HUES64 (cell line): ENCODE results near the gene SPAAR.

Experiments
- H3K27ac ChIP-seq: 2 replicates; pipeline ENCODE4 v1.7.0; 2013; ENCODE audit warnings: low read depth, low read length, inconsistent platforms
- H3K27me3 ChIP-seq: 2 replicates; pipeline ENCODE4 v1.6.1; 2013; ENCODE audit warnings: mild to moderate bottlenecking, low read length; ENCODE audit not compliant: insufficient read depth
- H3K36me3 ChIP-seq: 2 replicates; pipeline ENCODE4 v1.6.1; 2013; ENCODE audit warnings: mild to moderate bottlenecking, low read length; ENCODE audit not compliant: insufficient read depth
- H3K4me1 ChIP-seq: 2 replicates; pipeline ENCODE4 v1.6.1; 2013; ENCODE audit warnings: mild to moderate bottlenecking, low read length, moderate library complexity; ENCODE audit not compliant: insufficient read depth
- H3K4me3 ChIP-seq: 2 replicates; pipeline ENCODE4 v1.5.1; 2013; ENCODE audit warnings: mild to moderate bottlenecking, low read length, moderate library complexity
- H3K9ac ChIP-seq: 2 replicates; pipeline ENCODE4 v1.6.1; 2013; ENCODE audit warnings: mild to moderate bottlenecking, low read depth, low read length
- H3K9me3 ChIP-seq: 2 replicates; pipeline ENCODE4 v1.6.1; 2013; ENCODE audit warnings: low read depth, low read length; ENCODE audit not compliant: insufficient read depth
- WGBS: fragments of 150-250, 120-280 bp; methylation state at CpG from one replicate; pipeline ENCODE4 v1.1.7; 2013; ENCODE audit warnings: missing lambda C conversion rate; 5-methylcytosine and 5-hydroxymethylcytosine counted together

SPAAR gene

DNA sequence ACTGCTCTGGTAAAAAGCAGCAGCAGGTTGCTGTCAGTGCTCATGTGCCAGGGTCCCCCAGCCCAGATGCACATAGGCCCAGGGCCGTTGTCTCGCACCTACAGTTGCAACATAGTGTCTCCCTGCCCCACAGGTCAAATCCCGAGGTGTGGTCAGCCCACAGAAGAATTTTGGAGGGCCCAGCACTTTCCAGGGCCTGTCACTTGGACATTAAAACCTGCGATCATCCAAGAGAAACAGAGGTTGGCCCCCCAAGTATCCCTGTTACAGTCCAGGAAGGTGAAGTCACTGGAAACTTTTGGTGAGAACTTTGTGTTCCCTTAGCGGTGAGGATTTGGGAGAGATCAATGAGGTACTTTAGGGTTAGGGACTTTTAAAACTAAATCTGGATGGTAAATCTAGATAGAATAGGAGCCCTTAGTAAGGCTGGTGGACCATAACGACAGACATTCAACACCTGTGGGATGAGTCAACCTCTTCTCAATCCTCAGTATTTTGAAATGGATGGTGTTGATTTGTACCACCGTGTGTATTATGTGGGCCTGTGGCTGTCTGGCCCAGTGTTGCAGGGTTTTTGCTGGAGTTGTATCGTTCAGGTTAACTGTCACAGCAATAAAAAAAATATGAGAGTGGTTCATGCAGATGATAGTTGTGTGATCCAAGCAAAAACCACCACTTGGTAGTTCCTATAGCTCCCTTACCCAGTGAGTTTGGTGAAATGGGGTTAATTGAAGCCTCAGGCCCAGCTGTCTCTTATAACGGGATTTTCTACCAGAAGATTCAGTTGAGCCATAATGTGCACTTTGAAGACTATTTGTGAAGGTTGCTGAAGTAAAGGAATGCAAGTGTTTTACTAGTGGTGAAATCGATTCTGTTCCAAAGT is 29.4 kb downstream of the SPAAR start:
- Histone ChIP-seq H3K36me3 (no peaks in the 10 kb centered on the region), H3K9ac (no peak overlapping the region), H3K27ac (no peak overlapping the region), H3K4me3 (no peak overlapping the region), H3K27me3 (peaks cover 44% of the 10 kb centered on the region), H3K9me3 (no peaks in the 10 kb centered on the region), H3K4me1 (no peaks in the 10 kb centered on the region)
- WGBS: 93% methylated on average over 10 of the region's 10 CpGs

DNA sequence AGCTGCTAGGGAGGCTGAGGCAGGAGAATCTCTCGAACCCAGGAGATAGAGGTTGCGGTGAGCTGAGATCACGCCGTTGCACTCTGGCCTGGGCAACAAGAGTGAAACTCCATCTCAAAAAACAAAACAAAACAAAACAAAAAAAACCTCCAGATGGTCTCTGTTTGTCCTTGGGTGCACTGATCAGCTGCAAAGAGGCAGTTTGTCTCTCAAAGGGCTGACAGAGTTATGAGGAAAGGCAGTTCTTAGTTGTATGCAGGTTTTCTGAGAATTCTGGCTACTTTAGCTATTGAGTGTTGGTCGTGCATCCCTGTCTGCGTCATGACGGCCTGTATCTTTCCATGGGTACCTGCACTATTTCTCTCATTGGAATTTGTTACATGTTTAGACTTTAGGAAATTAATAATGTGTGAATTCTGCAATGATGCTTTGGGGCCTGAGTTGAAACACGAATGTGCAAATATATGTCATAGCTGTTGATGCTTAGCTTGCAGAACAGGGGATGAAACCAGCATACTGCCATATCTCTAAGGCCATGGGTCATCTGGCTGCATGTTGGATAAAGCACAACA is 30.5 kb downstream of the SPAAR start:
- WGBS: 86% methylated on average over 8 of the region's 8 CpGs
- H3K36me3 ChIP-seq: no peaks in the 10 kb centered on the region
- H3K4me3 ChIP-seq: no peak overlapping the region
- H3K27me3 ChIP-seq: peaks cover 55% of the 10 kb centered on the region
- no peaks in the 10 kb centered on the region for H3K9me3 ChIP-seq
- no peak overlapping the region for H3K27ac ChIP-seq
- H3K9ac ChIP-seq: no peak overlapping the region
- H3K4me1 ChIP-seq: no peaks in the 10 kb centered on the region

DNA sequence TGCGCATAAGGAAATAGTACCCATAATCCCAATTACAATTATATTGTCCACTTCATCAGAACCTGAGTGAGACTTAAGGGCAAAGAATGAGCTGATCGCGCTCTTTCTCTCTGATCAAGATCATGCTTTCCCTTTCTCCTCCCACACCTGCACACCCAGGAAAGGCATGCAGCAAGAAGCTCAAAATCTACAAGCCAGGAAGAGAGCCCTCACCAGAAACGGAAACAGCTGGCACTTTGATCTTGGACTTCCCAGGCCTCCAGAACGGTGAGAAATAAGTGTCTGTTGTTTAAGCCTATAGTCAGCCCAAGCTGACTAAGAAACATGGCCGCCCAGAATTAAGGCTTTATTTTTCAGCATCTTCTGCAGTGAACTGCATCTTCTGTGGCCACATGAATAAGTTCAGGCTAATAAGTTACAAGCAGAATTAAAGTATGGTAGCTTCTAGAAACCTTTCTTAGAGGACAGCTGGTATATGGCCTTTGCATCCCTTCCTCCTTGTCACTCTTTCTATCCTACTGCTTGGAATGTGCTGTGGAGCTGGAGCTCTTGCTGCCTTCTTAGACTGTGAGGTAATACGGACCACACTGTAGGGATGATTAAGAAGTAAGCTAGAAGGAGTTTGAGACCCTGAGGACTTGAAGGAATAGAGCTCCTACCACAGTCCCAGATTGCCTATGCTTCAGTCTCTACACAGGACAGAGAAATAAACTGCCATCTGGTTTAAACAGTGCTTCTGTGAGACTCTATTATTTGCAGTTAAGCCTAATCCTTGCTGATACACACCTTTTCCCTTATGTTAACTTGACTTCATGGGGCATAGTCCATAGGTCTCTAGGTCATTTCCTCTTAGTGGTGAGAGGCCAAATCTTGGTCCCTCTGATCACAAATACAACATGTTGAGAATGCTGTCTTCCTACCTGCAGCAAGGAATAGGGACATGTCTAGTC is 31.4 kb downstream of the SPAAR start:
- no peaks in the 10 kb centered on the region for H3K36me3 ChIP-seq
- H3K27me3 ChIP-seq: peaks cover 58% of the 10 kb centered on the region
- no peak overlapping the region for H3K4me3 ChIP-seq
- 80% methylated on average over 7 of the region's 7 CpGs for WGBS
- H3K9ac ChIP-seq: no peak overlapping the region
- H3K4me1 ChIP-seq: no peaks in the 10 kb centered on the region
- peaks cover 4% of the 10 kb centered on the region for H3K9me3 ChIP-seq
- H3K27ac ChIP-seq: no peak overlapping the region

DNA sequence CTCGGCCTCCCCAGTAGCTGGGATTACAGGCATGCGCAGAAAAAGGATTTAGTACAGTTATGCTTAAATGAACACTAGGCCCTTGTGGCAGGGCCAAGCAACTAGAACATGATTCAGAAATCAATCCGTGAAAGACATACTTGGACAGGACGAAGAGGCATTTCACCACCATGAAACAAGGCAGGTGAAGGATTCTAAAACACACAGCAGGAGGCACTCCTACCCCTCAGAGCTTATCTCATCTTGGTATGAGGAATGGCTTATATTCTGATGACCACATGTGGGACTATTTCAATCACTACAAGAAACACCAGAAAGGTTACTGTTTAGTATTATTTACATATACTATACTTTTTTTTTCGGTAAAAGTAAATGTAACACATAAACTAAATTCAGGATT is 33.0 kb downstream of the SPAAR start:
- Histone ChIP-seq H3K4me3 (no peak overlapping the region), H3K36me3 (no peaks in the 10 kb centered on the region), H3K27me3 (peaks cover 58% of the 10 kb centered on the region), H3K27ac (no peak overlapping the region), H3K9ac (no peak overlapping the region), H3K9me3 (peaks cover 4% of the 10 kb centered on the region), H3K4me1 (no peaks in the 10 kb centered on the region)
- 95% methylated on average over 4 of the region's 5 CpGs for WGBS

DNA sequence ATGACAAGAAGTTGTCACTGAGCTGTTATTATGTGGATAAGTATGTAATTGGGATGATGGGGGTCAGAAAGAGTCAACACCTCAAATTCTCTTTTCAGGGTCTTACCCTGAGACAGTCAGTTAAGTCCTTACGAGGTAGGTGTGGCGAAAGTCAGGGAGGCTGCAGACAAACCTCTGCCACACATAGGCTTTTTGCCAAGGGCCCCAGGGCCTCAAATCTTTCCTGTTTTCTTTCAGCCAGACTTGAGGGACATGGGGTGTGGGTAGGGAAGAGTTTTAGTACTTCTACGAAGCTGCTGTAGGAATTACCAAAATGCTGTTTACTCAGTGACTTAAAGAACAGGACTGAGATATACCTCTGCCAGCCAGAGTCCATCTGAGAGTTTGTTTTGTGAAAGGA is 34.9 kb downstream of the SPAAR start:
- Histone ChIP-seq H3K4me3 (no peak overlapping the region), H3K27ac (no peak overlapping the region), H3K9ac (no peak overlapping the region), H3K36me3 (no peaks in the 10 kb centered on the region), H3K9me3 (peaks cover 4% of the 10 kb centered on the region), H3K27me3 (peaks cover 54% of the 10 kb centered on the region), H3K4me1 (no peaks in the 10 kb centered on the region)
- 96% methylated on average over 3 of the region's 3 CpGs for WGBS

DNA sequence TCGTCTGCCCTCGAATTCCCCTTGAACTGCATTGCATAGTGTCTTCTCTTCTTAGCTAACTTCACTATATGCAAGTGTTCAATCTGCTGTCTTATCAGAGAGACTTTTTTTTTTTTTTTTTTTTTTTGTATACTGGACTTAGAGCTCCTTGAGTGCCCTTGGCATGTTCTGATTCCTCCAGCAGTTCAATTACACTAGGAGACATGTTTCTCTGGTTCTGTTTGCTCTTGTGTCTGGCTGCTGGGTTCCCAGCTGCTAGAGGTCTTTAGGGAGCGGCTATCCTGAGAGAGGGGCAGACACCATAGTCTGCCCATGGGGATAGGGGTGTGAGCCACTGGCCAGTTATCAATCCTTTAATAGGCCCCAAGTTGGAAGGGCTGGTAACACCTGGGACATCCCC is 35.6 kb downstream of the SPAAR start:
- H3K36me3 ChIP-seq: no peaks in the 10 kb centered on the region
- peaks cover 4% of the 10 kb centered on the region for H3K9me3 ChIP-seq
- H3K9ac ChIP-seq: no peak overlapping the region
- peaks cover 52% of the 10 kb centered on the region for H3K27me3 ChIP-seq
- H3K27ac ChIP-seq: no peak overlapping the region
- no peak overlapping the region for H3K4me3 ChIP-seq
- no peaks in the 10 kb centered on the region for H3K4me1 ChIP-seq
- 95% methylated on average over 3 of the region's 3 CpGs for WGBS

DNA sequence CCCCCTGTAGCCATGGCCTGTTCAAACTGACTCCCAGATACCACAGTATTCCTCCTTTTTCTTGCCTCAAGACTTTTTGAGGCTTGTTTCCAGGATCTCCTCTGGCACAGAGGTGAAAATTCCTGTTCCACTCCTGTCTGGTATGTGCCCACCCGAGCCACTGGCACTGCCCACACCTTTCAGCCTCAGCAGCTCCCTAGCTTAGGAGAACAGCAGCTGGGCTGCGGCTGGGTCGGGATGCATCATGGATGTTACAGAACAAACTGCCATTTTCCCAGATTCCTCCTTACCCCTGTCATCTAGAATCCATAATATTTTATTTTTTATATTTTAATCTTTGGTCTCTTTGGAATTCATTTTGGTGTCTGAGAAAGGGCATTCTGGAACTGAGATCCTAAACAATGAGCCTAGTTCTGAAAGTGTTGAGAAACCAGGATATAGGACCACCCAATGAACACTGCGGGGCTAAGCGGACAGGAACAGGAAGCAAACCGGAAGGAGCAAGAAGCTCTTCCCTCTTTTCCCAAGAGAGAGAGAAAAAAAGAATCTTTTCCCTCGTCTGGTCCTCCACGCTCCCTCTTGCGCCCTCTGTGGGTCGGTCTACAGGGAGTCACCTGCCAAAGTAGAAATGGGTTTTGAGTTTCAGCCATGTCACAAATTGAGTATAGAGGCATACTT is 36.2 kb downstream of the SPAAR start:
- H3K9me3 ChIP-seq: peaks cover 4% of the 10 kb centered on the region
- H3K36me3 ChIP-seq: no peaks in the 10 kb centered on the region
- H3K27me3 ChIP-seq: peaks cover 46% of the 10 kb centered on the region
- H3K27ac ChIP-seq: no peak overlapping the region
- peak overlapping the region; percentile 9 for H3K4me3 ChIP-seq
- H3K4me1 ChIP-seq: no peaks in the 10 kb centered on the region
- WGBS: 34% methylated on average over 9 of the region's 10 CpGs
- no peak overlapping the region for H3K9ac ChIP-seq

DNA sequence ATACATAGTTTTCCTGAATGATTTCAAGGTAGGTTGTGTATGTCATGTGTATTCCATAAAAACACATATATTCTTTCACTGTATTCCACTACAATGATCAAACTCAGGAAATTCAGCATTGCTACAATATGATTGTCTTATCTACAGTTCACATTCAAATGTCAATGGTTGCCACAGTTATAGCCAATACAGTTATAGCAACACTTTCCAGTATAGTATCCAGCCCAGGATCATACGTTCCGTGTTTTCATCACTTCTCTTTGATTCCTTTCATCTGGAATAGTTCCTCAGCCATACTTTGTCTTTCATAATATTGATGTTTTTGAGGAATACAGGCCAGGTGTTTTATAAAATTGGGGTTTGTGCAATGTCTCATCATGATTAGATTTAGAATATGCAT is 39.2 kb downstream of the SPAAR start:
- no peaks in the 10 kb centered on the region for H3K4me1 ChIP-seq
- H3K36me3 ChIP-seq: no peaks in the 10 kb centered on the region
- H3K4me3 ChIP-seq: no peak overlapping the region
- peaks cover 4% of the 10 kb centered on the region for H3K9me3 ChIP-seq
- H3K27ac ChIP-seq: no peak overlapping the region
- H3K9ac ChIP-seq: no peak overlapping the region
- WGBS: 98% methylated on average over 2 of the region's 2 CpGs
- peaks cover 24% of the 10 kb centered on the region for H3K27me3 ChIP-seq

DNA sequence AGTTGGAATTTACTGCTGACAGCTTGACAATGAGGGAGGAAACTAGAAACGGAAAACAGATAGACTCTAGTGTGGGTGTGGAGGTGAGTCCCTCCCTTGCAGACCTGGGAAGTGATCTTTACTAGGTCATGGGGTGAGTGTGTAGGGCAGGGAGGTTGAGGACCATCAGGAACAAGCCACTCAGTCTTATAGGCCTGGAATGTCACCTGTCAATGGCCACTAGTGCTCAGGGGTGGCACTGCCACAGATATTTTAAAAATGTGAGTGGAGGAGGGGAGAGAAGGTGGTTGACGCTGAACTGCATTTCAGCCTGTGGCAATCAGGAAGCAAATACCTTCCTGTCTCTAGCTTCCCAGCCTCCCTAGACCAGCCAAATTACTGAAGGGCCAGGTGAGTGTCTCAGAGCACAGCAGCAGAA is 39.6 kb downstream of the SPAAR start:
- Histone ChIP-seq H3K4me1 (no peaks in the 10 kb centered on the region), H3K9me3 (peaks cover 4% of the 10 kb centered on the region), H3K27me3 (peaks cover 21% of the 10 kb centered on the region), H3K27ac (no peak overlapping the region), H3K4me3 (no peak overlapping the region), H3K9ac (no peak overlapping the region), H3K36me3 (no peaks in the 10 kb centered on the region)
- WGBS: 56% methylated on average over 2 of the region's 2 CpGs

DNA sequence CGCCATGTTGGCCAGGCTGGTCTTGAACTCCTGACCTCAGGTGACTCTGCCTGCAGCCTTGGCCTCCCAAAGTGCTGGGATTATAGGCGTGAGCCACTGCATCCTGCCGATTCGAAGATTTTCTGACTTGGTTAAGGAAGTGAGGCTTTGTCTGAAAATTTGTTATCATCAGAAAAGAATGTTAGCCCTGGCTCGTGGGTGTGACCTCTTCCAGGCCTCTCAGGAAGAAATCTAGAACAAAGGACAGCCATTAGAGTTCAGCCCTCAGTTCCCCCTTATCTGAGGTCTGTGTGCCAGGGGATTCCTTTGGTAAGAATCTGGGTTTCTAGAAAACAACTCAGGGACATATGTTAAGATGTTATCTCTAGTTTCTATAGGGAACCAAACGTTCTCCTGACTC is 42.4 kb downstream of the SPAAR start:
- peaks cover 16% of the 10 kb centered on the region; the same call in 1 of the 2 replicates for H3K27me3 ChIP-seq
- H3K4me1 ChIP-seq: no peaks in the 10 kb centered on the region
- no peaks in the 10 kb centered on the region for H3K36me3 ChIP-seq
- H3K9ac ChIP-seq: no peak overlapping the region
- H3K4me3 ChIP-seq: no peak overlapping the region
- H3K9me3 ChIP-seq: no peaks in the 10 kb centered on the region
- no peak overlapping the region for H3K27ac ChIP-seq
- WGBS: 78% methylated on average over 6 of the region's 6 CpGs
